ENCODE results near the gene FKBP1A.

FKBP1A gene

DNA sequence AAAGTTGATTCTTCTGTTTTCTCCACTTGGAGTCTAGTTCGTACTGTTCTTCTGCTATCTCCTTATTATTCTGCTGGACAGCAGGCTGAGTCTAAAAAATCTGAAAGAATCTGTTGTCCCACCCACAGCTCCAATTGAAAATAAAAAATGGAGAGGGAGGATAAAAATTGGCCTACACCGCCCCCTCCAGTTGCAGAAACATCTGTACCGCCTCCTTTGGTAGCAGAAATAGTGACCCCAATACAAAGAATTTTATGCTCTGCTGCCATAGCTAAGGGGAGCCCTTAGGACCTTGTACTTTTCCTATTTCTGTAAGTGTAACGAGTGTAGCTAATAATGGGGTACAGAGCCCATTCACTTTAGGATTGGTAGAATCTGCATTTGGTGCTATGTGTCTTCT is 4.9 kb upstream of the FKBP1A start:
- Histone ChIP-seq H3K79me2 (no peaks in the 10 kb centered on the region), H3K4me3 (ENCODE audit: low read depth, low read length) (no peak overlapping the region), H3K27ac (no peak overlapping the region)

DNA sequence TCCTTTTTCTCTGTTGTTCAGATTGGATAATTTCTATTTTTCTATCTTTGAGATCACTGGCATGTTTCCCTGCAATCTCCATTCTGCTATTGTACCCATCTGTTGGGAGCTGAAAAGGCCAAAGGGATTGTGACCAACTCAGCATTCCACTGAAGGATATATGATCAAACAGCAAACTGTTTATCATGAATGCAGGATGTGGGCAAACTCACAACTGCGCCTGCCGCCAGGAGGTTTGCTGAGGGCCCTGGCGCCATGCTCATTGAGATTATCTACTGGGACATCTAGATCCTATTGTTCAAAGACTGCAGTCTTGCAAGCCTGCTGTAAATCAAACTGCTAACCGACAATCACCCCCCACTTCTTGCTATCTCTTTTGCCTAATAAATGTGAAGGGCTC is 3.8 kb upstream of the FKBP1A start:
- Histone ChIP-seq H3K27me3 (ENCODE audit: control insufficient read depth, insufficient read depth, low read length) (no peaks in the 10 kb centered on the region), H3K79me2 (peaks cover 2% of the 10 kb centered on the region), H3K9me3 (ENCODE audit: control insufficient read depth, low read length) (no peaks in the 10 kb centered on the region), H3K36me3 (ENCODE audit: control insufficient read depth, insufficient read depth, low read length) (no peaks in the 10 kb centered on the region), H3K4me2 (ENCODE audit: low read length) (no peak overlapping the region), H2AFZ (no peak overlapping the region), H3K9ac (no peak overlapping the region), H3K4me1 (peaks cover under 1% of the 10 kb centered on the region), H3K27ac (no peak overlapping the region), H3K4me3 (ENCODE audit: low read depth, low read length) (no peak overlapping the region)
- TF ChIP-seq, protein P1, sequence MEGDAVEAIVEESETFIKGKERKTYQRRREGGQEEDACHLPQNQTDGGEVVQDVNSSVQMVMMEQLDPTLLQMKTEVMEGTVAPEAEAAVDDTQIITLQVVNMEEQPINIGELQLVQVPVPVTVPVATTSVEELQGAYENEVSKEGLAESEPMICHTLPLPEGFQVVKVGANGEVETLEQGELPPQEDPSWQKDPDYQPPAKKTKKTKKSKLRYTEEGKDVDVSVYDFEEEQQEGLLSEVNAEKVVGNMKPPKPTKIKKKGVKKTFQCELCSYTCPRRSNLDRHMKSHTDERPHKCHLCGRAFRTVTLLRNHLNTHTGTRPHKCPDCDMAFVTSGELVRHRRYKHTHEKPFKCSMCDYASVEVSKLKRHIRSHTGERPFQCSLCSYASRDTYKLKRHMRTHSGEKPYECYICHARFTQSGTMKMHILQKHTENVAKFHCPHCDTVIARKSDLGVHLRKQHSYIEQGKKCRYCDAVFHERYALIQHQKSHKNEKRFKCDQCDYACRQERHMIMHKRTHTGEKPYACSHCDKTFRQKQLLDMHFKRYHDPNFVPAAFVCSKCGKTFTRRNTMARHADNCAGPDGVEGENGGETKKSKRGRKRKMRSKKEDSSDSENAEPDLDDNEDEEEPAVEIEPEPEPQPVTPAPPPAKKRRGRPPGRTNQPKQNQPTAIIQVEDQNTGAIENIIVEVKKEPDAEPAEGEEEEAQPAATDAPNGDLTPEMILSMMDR (IDR thresholded peaks at IDR 0.05): no peak

More for the DNA sequence above, 4.9 kb upstream of the FKBP1A start:
- H3K4me1 ChIP-seq: no peaks in the 10 kb centered on the region
- H2AFZ ChIP-seq: no peak overlapping the region
- H3K4me2 ChIP-seq (ENCODE audit: low read length): no peak overlapping the region
- no peaks in the 10 kb centered on the region for H3K36me3 ChIP-seq (ENCODE audit: control insufficient read depth, insufficient read depth, low read length)
- no peaks in the 10 kb centered on the region for H3K9me3 ChIP-seq (ENCODE audit: control insufficient read depth, low read length)
- no peak overlapping the region for H3K9ac ChIP-seq
- TF ChIP-seq, protein P1 (IDR thresholded peaks at IDR 0.05): no peak
- H3K27me3 ChIP-seq (ENCODE audit: control insufficient read depth, insufficient read depth, low read length): no peaks in the 10 kb centered on the region

DNA sequence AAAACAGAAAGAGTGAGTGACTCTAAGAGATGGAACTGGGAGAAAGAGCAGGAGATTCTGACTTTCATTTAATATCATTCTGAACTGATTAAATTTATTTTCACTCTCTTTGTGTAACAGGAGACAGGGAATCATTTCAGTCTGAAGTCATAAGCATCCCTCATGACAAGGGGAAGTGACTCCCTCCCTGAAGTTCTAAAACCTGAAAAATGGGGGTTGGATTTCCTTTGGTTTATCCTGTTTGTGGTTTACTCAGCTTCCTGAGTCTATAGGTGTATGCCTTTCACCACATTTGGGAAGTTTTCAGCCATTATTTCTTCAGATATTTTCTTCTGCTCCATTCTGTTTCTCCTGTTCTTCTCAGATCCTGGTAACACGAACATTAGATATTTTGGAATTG is 3.4 kb upstream of the FKBP1A start:
- Histone ChIP-seq H3K9ac (no peak overlapping the region), H3K36me3 (ENCODE audit: control insufficient read depth, insufficient read depth, low read length) (no peaks in the 10 kb centered on the region), H3K79me2 (peaks cover 5% of the 10 kb centered on the region), H2AFZ (no peak overlapping the region), H3K4me1 (peaks cover 5% of the 10 kb centered on the region), H3K4me3 (ENCODE audit: low read depth, low read length) (no peak overlapping the region), H3K27me3 (ENCODE audit: control insufficient read depth, insufficient read depth, low read length) (no peaks in the 10 kb centered on the region), H3K27ac (no peak overlapping the region), H3K4me2 (ENCODE audit: low read length) (no peak overlapping the region), H3K9me3 (ENCODE audit: control insufficient read depth, low read length) (no peaks in the 10 kb centered on the region)
- TF ChIP-seq, protein P1 (IDR thresholded peaks at IDR 0.05): no peak

DNA sequence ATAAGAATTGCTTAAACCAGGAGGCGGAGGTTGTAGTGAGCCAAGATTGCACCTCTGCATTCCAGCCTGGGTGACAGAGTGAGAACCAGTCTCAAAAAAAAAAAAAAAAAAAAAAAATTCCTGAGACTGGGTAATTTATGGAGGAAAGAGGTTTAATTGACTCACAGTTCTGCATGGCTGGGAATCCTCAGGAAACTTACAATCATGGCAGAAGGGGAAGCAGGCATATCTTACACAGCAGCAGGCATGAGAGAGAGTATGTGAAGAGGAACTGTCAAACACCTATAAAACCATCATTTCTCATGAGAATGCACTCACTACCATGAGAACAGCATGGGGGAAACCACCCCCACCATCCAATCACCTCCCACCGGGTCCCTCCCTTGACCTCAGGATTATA is 1.8 kb upstream of the FKBP1A start:
- peaks cover 12% of the 10 kb centered on the region for H3K4me1 ChIP-seq
- TF ChIP-seq, protein P1 (IDR thresholded peaks at IDR 0.05): no peak

DNA sequence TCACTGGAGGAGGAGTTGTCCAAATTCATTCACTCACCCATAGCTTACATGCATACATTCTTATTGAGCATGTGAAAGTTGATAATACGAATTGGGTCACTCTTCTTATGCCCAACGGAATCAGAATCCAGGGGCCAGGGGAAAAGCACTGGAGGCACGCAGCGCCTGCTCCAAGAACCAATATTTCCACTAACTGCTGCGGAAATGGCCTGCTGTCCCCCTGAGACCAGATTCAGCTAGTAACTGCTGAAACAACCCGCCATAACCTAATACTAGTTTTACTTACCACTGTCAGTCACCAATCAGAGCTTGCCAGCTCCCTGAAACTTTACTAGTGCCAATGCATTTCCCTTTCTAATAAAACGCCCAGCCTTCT is 641 bp upstream of the FKBP1A start:
- Histone ChIP-seq H3K4me2 (ENCODE audit: low read length) (peak overlapping the region; percentile 88), H3K9me3 (ENCODE audit: control insufficient read depth, low read length) (no peaks in the 10 kb centered on the region), H2AFZ (peak overlapping the region; percentile 79), H3K36me3 (ENCODE audit: control insufficient read depth, insufficient read depth, low read length) (no peaks in the 10 kb centered on the region), H3K9ac (no peak overlapping the region), H3K79me2 (peaks cover 23% of the 10 kb centered on the region), H3K27ac (peak overlapping the region; percentile 46), H3K4me1 (peaks cover 12% of the 10 kb centered on the region), H3K27me3 (ENCODE audit: control insufficient read depth, insufficient read depth, low read length) (no peaks in the 10 kb centered on the region), H3K4me3 (ENCODE audit: low read depth, low read length) (peak overlapping the region; percentile 75)
- TF ChIP-seq, protein P1 (IDR thresholded peaks at IDR 0.05): no peak

More for the DNA sequence above, 1.8 kb upstream of the FKBP1A start:
- no peak overlapping the region for H3K9ac ChIP-seq
- H3K27me3 ChIP-seq (ENCODE audit: control insufficient read depth, insufficient read depth, low read length): no peaks in the 10 kb centered on the region
- no peaks in the 10 kb centered on the region for H3K9me3 ChIP-seq (ENCODE audit: control insufficient read depth, low read length)
- no peak overlapping the region for H3K4me2 ChIP-seq (ENCODE audit: low read length)
- H3K27ac ChIP-seq: no peak overlapping the region
- H2AFZ ChIP-seq: no peak overlapping the region
- H3K79me2 ChIP-seq: peaks cover 13% of the 10 kb centered on the region
- H3K36me3 ChIP-seq (ENCODE audit: control insufficient read depth, insufficient read depth, low read length): no peaks in the 10 kb centered on the region
- no peak overlapping the region for H3K4me3 ChIP-seq (ENCODE audit: low read depth, low read length)

All from parathyroid adenoma (tissue), 2 donors.